22Rv1 (cell line): ENCODE results near the gene ITPRIP.

Experiments used
- CTCF ChIP-seq: fragments of 450-650 bp; IDR thresholded peaks from 2 replicates; pipeline ENCODE4 v1.5.1; 2017; ENCODE audit warnings: mild to moderate bottlenecking
- ZFX ChIP-seq: fragments of 450-650 bp; IDR thresholded peaks from 2 replicates; pipeline ENCODE4 v1.6.1; 2017; ENCODE audit warnings: antibody characterized with exemption, borderline replicate concordance

DNA sequence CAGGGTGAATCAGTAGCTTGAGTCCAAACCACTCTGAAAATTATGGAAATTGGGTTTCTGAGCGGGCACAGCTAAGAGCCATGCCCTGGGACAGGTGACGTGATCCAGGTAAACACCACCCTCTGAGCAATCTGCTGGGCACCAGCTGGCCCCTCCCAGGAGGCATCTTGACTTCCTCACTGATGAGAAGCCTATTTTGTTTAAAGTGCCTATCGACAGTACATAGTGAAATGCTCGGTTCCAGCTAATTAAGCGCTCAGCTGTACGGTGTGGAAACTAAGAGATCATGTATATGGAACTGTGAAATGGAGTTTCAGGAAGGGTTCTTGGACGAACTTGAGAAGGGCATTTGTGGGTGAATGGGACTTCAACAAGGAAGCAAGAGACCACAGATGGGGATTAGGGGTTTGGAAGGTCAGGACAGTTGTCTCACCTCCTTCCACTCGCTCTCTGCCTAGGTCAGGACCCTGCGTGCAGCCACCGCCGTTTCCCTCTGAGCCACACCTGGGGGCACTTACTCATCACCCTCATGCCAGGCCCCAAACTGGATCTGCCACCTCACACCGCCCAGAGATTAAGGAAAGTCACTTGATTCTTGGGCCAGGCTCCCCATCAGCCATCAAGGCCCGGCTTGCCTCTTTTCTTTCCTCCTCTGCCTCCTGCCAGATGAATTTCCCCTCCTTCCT, 3.2 kb downstream of the ITPRIP start:
- no peak for TF ChIP-seq CTCF
- no peak for TF ChIP-seq ZFX
